DMS153 (cell line): Measurements from ENCODE around the gene WIPI1.
A peak's percentile ranks its signal among the peaks of the same experiment; 100 is the strongest.
"Not testable (repeated sequence)": the region's sequence is repeated elsewhere in the genome, so short reads cannot be mapped to it uniquely, and the experiment has no call there.

Experiments
- DNase-seq: peaks from one replicate; lab custom pipeline; 2025; lab: John Stamatoyannopoulos, UW

The WIPI1 gene

GRCh38 chr17:68457168-68457538 lies at the start of gene WIPI1:
Gene WIPI1 (minus strand): TSS chr17:68457496. CDS start chr17:68457421, 75 bp downstream.
- DNase-seq, result no peak

- no peak for DNase-seq
These were observed 48.7 kb upstream of the WIPI1 start for GRCh38 chr17:68505951-68506350.

DNA sequence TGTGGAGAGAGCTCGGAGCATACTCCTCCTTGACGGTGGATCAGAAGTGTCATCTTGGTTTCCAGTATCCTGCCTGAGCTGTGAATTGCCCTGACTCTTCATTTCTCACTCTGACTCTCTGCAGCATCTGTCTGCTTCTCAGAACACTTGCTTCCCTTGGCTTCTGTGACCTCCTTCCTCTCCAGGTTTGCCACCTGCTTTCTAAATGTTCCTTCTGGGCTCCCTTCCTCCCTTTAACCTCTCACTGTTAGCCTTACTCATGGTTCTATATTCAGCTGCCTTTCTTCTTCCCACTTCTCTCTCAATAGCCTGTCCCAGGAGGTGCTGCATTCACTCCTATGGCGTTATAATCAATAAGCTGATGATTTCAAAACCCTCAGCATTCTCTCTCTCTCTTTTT lies 43.8 kb upstream of the WIPI1 start:
- DNase-seq, result no peak

DNA sequence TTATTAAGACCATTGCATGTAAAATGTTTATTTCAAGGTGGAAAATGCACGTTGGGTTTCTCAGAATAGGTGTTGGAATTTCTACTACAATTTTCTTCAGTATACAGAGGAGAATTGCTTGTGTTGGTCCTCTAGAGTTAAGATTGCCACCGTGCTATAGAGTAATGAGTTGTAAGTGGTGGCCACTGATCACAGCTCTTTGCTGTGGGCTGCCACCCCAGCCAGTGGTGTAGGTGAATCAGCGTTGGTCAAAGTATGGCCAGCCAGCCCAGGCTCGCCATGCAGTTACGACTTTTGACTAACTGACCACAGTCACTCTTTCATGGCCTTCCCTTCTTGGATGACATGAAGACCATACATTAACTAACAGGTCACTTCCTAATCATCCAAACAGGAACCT lies 42.3 kb upstream of the WIPI1 start:
- no peak for DNase-seq

GRCh38 chr17:68498479-68499326 lies 41.4 kb upstream of the WIPI1 start:
- DNase-seq, result no peak

DNA sequence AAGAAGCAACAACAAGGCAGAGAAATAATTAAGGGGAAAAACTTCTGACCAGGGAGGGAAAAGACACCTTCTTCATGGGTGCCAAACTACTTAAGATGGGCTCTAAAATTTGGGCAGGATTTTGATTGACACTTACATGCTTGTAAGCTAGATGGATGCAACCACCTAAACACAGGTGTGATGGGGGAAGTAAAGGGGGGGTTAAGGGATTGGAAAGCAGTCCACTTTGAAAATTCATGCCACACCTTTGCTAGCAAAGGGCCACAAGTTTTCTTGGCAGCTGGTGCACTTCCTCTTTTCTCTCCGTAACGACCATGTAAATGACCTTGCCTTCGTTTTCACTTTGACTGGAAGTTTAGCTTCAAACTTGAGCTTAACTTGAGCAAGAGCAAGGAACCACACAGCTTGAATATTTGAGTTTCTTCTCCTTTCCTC lies 40.6 kb upstream of the WIPI1 start:
- DNase-seq, result no peak

DNA sequence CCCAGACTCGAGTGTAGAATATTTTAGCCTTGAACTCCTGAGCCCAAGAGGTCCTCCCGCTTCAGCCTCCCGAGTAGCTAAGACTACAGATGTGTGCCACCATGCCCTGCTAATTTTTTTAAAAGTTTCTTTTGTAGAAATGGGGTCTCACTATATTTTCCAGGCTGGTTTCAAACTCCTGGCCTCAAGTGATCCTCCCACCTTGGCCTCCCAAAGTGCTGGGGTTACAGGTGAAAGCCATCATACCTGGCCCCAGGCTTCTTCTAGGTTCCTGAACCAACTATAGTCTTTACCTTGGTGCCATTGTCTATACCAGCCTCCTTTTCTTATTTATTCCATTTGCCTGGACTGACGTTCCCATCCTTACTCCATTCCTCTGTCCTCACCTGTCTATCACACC lies 37.8 kb upstream of the WIPI1 start:
- DNase-seq, result no peak

GRCh38 chr17:68492394-68493054 lies 35.2 kb upstream of the WIPI1 start:
- not testable (repeated sequence) for DNase-seq

- DNase-seq, result no peak
These were observed 34.3 kb upstream of the WIPI1 start for GRCh38 chr17:68491381-68492231.

GRCh38 chr17:68489919-68490318 lies 32.6 kb upstream of the WIPI1 start:
- no peak for DNase-seq

GRCh38 chr17:68484458-68484857 lies 27.2 kb upstream of the WIPI1 start:
- no peak for DNase-seq

GRCh38 chr17:68482576-68483041 lies 25.3 kb upstream of the WIPI1 start:
- DNase-seq, result no peak

DNA sequence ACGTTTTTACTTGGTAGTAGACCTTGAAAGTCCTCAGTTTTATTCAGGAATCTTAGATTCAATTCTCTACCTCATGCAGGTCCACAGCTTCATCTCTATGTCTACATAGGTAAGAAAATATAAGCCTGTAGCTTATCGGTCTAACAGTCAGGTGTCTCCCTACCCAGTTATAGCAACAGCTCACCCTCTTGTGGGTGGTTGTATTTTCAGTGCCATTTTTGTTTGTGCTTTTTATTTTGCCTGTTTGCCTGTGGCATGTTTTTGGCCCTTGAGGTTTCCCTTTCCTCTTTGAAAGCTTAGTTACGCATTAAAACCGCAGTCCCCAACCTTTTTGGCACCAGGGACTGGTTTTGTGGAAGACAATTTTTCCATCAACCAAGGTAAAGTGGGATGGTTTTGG lies 23.6 kb upstream of the WIPI1 start:
- no peak for DNase-seq

DNA sequence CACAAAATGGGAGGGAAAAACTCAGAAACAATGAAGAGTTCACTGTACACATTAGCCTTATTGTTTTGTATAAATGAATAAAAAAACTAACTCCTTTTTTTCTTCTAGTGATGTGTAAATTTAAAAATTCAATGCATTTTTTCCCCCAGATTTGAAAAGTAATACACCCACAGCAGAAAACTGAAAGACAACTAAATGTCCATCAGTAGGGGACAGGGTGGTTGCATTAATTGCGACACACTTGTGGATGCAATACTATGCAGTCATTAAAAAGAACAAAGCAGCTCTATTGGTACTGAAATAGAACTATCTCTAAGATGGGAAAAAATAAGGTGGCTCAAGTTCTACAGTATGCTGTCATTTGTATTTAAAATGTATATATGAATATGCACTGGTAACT lies 13.7 kb upstream of the WIPI1 start:
- no peak for DNase-seq

DNA sequence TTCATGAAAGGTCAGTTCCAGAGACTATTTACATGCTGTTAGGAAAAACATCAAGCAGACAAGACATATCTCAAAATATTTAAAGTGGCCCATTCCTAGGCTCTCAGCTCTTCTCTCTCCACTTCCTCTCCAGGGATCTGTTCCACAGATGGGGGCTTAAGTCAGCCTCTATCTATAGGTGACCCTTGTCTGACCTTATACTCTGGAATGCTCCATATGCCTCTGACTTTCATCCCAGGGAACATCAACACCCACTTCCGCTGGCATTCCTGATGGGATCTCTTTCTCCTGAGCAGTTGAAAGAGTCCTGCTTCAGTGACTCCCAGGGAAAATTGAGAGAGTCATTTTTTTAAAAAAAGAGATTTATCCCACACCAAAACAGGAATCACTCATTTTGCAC lies 11.5 kb upstream of the WIPI1 start:
- no peak for DNase-seq

GRCh38 chr17:68468334-68468733 lies 11.0 kb upstream of the WIPI1 start:
- no peak for DNase-seq

- DNase-seq, result no peak
These were observed 6.1 kb upstream of the WIPI1 start for GRCh38 chr17:68463211-68464019.

DNA sequence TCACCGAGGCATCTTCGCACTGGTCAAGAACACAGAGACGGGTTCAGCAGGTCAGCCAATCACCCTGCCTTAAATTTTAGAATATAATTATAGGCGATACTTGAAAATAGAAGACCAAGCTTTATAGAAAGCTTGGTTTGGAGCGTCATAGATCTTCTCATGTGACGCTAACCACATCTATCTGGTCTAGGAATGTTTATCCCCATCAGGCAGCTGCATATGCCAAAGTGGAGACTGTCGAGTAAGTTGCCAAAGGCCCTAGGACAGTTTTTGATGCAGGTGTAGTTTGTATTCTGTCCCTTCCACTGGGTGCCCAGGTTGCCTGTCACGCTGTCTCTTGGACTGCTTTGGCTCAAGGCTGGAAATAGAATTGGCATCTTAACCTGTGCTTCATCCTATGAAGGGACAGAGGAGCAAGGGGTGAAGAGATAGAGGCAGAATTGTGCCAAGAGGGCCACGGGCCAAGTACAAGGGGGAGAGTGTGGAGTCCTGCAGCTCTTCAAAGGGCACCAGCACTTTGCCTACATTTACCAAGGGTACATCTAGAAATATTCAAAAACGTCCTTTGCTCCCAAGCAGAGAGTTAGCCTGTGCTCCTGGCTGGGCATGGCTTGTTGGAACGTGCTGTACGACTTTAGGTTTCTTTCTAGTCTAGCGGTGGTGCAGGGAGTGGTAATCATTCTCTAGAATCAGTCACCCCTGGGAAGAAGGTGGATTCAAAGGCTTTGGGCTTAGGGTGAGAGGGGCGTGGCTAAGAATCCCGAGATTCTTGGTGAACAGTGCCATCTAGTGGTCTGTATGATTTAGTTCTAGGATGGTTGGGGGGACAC lies 5.3 kb upstream of the WIPI1 start:
- peak; percentile 73 for DNase-seq

GRCh38 chr17:68461589-68461988 lies 4.3 kb upstream of the WIPI1 start:
- DNase-seq, result peak; percentile 25

DNA sequence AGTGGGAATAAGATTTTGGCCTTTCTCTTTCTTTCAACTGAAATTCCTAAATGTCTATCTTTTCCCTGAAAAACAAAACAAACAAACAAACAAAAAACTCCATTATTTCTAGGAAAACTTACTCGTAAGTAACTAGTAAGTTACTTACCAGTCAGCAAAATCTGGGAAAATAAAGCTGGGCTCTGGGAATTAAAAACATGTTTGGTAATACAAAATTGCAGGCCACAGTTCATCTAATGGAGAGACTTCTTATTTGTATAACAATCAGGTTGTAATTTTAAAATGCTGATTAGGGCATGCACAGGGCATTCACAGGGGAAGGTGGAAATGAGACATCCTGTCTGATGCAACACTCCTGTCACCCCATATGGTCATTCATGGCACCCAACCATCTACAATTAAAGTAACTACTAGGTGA lies 3.8 kb upstream of the WIPI1 start:
- DNase-seq, result no peak

DNA sequence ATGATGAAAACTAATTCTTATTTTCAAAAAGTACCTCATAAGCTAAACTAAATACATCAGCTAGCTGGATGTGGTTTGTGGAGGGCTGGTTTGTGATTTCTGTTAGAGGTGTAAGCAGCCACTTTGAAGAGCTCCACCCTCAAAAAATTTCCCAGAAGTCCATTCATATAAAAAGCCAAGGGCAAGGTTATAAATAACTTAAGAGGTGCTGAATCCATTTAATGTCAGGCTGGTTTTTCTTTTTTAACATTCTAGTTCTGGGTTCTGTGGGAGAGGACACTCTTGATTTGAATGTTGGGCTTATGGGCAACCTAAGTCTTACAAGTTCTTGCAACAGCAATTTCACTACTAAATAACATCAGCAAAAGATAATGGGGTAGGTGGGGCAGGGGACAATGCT lies 3.4 kb upstream of the WIPI1 start:
- DNase-seq, result no peak
